Femur (tissue), 1 donor: ENCODE data around the gene CYP26C1.
"Not testable (repeated sequence)": the region's sequence is repeated elsewhere in the genome, so short reads cannot be mapped to it uniquely, and the experiment has no call there.

ENCODE experiments used
- DNase-seq: peaks from one replicate; pipeline ENCODE4 v3.0.0-alpha.2; 2017

Gene CYP26C1

GRCh38 chr10:93079663-93080349 is 19.2 kb downstream of the CYP26C1 start:
- DNase-seq, result no peak

GRCh38 chr10:93080350-93081046 is 19.9 kb downstream of the CYP26C1 start:
- peak; percentile 72 for DNase-seq

GRCh38 chr10:93081318-93081717 is 20.7 kb downstream of the CYP26C1 start:
- no peak for DNase-seq

- DNase-seq, result no peak
Observed at GRCh38 chr10:93081834-93082233, 21.2 kb downstream of the CYP26C1 start.

GRCh38 chr10:93083743-93084539 is 23.3 kb downstream of the CYP26C1 start:
- DNase-seq, result no peak

- DNase-seq, result no peak
Observed at GRCh38 chr10:93085272-93085859, 24.8 kb downstream of the CYP26C1 start.

DNA sequence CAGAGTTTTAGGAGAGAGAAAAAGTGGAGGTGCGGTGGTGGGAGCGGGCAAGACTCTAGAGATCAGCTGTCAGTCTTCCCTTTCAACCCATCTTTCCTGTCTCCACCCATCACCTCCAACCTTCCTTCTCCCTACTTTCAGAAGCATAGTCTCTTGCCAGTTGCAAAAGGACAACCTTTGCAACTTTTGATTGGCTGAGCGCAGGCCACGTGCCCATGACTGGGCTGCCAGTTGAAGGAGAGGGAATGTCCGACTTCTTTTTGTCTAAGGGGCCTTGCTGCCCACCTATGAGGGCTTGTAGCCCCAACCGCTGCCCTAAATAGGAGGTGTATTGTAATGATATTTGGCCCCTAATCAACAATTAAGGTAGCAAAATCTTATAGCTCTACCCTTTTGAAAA is 25.7 kb downstream of the CYP26C1 start:
- DNase-seq, result no peak

DNA sequence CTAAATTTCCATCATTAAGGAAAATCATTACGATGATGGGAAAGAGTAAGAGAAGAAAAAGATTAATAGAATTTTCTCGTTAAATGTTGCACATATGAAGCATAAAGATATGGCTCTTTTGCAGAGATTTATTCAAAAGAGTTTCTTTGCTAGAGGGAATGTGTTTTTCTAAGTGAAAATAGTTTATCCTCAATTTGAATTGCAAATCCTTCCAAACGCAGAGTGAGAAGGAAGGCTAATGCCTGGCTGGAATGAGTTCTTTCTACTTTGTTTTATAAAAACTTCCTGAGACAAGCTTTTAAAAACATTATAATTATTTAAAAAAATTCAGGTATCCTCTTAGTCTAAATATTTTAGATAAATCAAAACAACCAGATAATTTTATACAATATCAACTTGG is 27.2 kb downstream of the CYP26C1 start:
- no peak for DNase-seq

DNA sequence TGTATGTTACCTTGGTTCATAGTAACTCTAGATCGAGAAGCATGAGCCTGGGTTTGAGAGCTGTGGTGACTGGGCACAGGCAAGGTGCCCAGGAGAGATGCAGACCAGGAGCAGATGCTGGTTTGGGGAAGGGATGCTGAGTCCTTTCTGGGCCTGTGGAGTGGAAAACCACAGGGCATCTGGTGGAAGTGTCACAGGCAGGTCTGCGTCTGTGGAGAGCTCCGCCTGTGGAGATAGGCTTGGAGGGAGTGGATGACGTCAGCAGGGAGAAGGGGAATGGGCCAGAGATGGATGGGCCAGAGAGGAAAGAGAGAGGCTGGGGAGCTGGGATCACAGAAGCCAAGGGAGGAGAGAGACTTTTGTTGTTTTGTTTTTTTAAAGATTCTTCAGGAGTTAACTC is 27.9 kb downstream of the CYP26C1 start:
- no peak for DNase-seq

DNA sequence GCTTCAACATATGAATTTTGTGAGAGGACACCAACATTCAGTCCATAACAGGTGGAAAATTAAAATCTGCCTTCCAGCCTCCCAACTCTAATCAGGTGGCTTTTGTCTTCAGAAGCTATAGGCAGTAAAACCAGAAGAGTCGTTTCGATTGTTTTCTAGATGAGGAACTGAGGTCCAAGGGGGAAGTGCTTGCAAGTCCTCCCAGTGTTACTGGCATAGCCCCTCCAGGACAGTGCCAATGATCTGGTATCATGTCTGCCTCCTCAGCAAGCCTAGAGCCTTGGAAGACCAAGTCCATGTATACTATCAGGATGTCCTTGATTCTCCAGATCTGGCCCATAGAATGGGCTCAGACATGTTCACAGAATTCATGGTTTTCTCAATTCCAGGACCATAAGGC is 30.0 kb downstream of the CYP26C1 start:
- no peak for DNase-seq

DNA sequence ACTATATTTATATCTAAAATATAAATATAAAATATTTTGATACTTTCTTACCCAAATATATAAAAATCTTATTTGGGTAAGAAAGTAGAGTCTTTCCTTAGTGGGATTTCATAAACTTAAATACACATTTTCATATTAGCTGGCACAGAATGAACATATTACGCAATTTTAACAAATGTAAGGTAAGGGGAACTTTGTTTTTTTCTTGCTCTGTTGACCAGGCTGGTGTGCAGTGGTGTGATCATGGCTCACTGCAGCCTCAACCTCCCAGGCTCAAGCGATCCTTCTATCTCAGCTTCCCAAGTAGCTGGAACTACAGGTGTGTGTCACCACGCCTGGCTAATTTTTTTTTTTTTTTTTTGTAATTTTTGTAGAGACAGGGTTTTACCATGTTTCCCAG is 31.4 kb downstream of the CYP26C1 start:
- DNase-seq, result no peak

GRCh38 chr10:93095225-93095624 is 34.6 kb downstream of the CYP26C1 start:
- DNase-seq, result no peak

DNA sequence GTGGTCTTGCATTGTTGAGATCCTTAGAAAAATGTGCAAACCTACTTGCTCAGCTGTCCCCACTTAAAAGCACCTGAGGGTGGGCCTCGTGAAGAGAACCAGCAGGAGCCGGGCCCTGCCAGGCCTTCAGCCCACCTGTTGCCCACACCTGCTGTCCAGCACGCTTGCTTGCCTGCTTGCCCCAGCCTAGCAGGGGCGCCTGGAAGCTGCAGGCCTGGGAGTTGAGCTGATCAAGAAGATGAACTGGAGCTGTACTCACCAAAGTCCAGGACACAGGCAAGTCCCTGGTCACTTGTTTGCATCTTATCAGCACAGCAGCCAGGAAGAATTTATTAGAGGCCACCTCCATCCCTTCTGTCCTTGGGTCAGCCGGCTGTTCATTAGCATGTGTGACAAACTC is 36.3 kb downstream of the CYP26C1 start:
- no peak for DNase-seq

- no peak for DNase-seq
Observed at GRCh38 chr10:93097386-93097785, 36.8 kb downstream of the CYP26C1 start.

- DNase-seq, result no peak
Observed at GRCh38 chr10:93098816-93099215, 38.2 kb downstream of the CYP26C1 start.

GRCh38 chr10:93099670-93100069 is 39.1 kb downstream of the CYP26C1 start:
- no peak for DNase-seq

- DNase-seq, result not testable (repeated sequence)
Observed at GRCh38 chr10:93101148-93101547, 40.5 kb downstream of the CYP26C1 start.

- no peak for DNase-seq
Observed at GRCh38 chr10:93103953-93104352, 43.4 kb downstream of the CYP26C1 start.

DNA sequence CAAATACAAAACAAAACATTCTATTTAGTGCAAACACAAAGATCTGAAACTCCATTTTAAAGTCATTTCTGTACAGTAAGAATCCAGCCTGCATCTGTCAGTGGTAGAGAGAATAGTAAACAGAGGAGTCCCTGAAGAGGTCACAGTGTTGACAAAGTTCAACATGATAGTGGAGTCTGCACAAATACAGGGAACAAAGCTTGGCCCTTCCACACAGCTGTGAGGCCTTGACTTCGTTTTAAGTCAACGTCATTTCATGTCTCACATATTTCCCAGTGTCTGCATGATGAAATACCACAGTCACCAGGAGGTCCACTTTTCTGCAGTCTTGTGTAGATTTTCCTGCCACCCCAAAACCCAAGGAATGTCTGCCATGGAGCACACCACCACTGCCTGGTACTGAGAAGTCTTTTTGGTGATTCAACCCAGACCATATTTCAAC is 46.1 kb downstream of the CYP26C1 start:
- DNase-seq, result no peak

DNA sequence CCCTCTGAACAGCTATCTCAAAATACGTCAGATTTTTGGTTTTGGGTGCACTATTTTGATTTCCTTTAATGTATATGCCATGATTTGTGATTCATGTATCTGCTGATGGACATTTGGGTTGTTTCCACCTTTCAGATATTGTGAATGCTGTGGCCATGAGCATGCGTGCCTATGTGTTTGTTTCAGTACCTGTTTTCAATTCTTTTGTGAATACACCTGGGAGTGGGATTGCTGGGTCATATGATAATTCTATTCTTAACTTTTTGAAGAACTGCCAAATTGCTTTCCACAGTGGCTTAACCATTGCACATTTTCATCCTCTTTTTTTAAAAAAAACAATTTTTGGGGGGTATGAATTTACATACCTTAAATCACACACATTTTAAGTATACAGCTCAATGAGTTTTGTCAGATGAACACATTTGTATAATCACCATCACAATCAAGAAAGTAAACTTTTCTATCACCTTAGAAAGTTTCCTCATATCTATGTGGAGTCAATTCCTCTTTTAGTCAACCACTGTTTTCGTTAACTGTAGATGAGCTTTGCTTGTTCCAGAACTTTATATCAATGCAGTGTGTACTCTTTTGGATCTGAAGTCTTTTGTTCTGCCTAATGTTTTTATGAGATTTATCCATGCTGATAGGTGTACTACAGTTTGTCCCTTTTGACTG is 50.0 kb downstream of the CYP26C1 start:
- no peak for DNase-seq

- no peak for DNase-seq
Observed at GRCh38 chr10:93113042-93113441, 52.4 kb downstream of the CYP26C1 start.

- peak; percentile 53 for DNase-seq
Observed at GRCh38 chr10:93115661-93116383, 55.2 kb downstream of the CYP26C1 start.
